Posterior cingulate gyrus (tissue), 11 donors: Measurements from ENCODE around the gene CAPZB.
A peak's percentile ranks its signal among the peaks of the same experiment; 100 is the strongest.

ENCODE experiments used
- DNase-seq, 10 donors: peaks; one replicate each; pipeline versions ENCODE4 v3.0.0 to v3.0.0-alpha.2; 2020 to 2021; ENCODE audit warnings: mixed read lengths in 3 of 10
- intact Hi-C: fragments of 100-400 bp; cut with DNase I; formaldehyde crosslinking; loops from one replicate; pipeline ENCODE4 v1.15.1; 2023

CAPZB gene

DNA sequence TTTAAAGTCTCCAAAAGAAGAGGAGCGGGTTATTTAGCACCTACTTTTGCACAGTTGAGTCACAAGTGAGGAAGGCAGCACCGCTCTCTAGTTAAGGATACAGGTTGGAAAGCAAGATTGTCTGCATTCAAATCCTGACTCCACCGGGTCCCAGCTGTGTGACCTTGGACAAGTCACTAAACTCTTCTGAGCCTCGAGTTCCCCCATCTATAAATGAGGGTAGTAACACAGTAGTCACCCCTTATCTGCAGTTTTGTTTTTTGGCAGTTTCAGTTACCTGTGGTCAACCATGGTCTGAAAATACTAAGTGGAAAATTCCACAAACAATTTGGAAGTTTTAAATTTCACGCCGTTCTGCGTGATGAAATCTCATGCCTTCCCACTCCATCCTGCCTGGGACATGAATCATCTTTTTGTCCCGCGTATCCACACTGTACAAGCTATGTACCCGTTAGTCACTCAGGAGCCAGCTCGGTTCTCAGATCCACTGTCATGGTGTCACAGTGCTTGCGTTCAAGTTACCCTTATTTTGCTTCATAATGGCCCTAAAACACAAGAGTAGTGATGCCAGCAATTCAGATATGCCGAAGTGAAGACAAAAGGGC is 49.4 kb downstream of the CAPZB start:
- peak in 1 of 10 donors; percentile 59 for DNase-seq
- intact Hi-C loops = no loop called here

DNA sequence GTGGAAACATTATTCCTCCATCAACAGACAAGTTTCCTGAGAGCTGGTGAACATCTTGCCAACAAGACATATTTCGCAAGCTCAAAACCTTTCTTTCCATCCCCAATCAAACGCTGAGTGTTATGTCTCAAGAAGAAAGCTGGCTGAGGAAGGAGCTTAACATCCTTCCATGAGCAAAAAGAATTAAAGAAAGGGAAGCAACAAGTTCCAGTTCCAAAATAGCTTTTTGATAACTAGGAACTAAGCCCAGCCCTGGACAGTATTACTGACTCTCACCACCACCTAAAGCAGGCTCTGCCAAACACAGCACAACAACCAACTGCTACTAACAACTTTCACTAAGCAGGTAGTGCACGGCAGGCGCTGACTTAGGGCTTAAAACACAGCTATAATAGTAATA is 50.2 kb downstream of the CAPZB start:
- DNase-seq = no peak

DNA sequence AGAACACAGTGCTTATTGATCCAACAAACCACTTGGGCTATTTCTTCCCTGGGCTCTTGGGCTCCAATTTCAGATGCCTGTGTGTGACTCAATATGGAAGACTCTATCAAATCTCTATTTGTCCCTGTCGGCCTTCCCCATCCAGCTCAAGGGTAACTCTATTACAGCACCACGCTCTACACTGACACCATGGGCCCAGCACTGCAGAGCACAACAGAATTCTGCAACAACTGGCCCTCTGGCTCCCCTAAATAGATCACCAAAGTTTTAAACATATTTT is 51.7 kb downstream of the CAPZB start:
- intact Hi-C loops = no loop called here
- DNase-seq = peak in 1 of 10 donors; percentile 39

More for the DNA sequence above, 50.2 kb downstream of the CAPZB start:
- intact Hi-C loops = no loop called here

DNA sequence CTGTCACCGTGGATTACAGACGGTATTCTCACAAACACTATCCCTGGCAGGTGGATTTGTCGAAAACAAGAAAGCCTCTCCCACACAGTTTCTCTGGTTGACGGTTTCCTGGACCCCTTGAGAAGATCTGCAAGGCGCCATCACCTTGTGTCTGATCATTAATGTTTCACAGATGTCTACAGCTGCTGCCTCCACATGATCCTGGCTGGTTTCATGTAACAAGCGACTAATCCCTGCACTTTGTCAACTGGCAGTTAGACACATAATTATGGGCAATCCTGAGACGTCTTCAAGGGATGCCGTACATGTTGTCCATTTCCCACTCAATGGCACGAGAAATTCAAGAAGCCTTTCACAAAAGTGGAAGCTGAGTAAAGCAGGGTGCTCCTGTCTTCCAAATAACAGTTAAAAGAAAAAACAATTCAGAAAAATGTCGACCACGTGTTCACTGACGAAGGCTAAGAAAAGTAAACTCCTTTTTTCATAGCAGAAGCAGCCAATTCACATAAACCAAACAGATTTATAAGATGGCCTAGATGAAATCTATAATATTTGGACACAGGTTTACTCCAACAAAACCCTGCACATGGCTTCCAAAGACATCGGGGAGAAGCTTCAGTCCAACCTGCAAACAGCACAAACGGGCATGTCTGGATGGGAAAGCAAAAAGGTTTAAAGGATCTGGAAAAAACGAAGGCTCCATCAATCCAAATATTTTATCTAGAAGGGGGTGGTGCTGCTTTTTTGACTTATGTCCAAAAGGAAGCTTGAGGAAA is 52.2 kb downstream of the CAPZB start:
- no peak for DNase-seq
- intact Hi-C loops = no loop called here

DNA sequence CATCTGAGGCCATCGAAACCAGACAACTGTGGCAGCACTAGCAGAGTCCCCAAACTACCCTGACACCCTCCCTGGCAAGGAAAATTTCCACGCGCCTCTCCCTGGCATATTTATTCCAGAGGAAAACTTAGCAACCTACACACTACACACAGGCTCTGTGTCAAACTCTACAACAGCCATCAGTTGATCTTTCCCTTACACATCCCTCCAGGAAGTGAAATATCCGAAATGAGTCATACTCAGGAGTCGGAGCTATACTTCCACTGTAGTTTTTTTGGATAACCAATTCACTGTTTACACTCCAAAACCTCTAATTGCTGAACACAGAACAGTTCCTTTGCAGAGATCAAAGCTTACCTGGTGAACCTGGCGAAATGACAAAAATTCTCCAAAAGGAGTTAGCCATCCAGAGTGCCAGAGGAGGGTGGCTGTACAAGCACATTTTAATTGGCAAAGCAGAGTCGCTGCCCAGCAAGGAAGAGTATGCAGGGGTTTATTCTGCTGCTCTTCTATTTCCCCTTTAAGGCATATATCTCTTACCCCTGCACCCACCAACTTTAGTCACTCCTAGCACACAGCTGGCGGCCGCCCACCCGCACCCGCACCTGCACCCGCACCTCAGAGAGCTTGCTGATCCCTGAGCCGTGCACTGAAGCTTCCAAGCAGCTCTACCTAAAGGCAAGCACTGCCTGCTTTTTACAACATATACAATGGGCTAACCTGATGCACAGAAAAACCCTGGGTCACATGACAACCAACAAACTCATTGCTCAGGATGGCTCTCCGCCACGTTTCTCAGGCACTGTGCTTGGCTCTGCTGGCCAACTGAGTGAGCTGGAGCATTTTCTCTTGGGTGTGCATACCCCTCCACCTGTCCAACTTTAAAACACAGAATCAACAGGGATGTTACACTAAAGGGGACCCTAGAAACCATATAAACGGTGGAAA is 54.9 kb downstream of the CAPZB start:
- intact Hi-C loops = no loop called here
- peak in 1 of 10 donors; percentile 54 for DNase-seq

DNA sequence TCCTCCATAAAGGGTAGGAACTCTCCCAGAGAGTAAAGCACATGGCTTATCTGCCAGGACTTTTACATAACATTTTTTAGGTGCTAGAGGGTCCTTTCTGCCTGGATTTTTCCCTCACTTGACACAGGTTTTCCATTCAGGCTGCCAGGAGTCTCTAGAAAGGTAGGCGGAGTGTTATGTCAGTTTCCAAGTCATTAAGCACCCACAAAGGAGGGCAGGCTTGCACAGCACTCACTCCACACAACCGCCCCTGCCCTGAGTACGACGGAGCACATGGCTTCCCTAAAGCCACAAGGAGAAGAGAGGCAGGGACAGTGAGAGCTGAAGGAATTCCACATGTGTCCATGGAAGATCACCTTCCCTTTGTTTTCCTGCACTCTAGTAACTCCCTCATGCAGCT is 55.7 kb downstream of the CAPZB start:
- DNase-seq = peak in 1 of 10 donors; percentile 77
- intact Hi-C loops = no loop called here

DNA sequence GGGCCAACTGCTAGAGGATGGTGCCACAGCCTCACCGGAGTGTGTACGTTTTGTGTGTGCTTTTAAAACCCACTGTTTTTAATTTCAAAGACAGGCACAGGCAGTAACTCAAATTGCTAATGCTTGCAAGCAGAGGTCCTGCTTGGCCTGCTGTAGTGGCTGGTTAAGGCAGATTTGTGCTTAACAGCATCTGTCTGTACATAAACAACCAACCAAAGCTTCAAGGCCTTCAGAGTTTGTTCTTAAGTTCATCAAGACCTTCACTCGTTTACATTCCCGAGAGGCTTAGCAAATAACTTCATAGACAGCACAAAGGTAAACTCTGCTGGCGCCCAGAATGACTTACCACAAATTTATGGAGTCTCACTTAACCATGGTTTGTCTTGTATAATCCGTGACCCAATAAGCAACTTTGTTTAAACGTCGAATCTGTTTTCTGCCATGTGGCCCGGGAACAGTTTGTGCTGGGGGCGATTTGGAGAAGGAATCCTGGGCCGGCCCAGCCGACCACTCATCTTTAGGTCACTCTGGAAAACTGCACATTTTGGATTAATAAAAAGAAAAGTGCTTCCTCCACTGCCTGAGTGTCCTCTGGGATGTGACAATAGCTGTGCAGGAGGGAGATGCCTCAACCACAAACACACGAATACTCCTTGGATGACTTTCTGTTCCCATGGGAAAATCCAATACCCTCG is 58.1 kb downstream of the CAPZB start:
- intact Hi-C loops = no loop called here
- DNase-seq = peak in 1 of 10 donors; percentile 25

DNA sequence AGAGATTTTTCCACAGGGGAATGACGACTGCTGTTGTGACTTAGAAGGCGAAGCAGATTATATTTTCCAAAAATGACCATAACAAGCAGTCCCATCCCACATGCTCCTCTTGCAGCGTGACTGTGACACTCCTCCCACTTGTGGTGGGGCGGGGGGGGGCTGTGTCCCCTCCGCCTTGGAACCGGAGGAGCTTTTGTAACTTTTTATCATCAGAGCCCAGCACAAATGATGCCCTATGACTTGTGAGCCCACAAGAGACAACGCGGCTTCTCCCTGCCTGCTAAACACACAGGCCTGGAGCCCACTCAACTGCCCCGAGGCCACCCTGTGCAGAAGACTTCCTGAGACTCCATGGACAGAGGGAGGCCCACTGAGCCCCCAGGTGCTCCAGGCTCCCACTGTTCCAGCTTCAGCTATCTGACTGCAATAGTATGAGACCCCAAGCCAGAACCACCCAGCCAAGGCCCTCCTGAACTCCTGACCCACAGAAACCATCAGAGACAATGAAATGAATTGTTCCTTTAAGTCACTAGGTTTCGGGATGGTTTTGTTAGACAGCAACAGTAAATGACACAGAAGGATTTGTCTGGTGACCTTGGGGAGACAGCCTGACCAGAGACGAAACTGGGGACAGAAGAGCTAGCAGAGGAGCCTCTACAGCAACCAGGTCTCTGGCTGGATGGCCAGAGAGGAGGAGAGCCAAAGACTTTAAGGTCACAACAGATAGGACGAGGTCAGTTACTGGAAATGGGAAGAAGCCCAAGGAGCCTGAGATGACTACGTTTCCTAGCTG is 58.8 kb downstream of the CAPZB start:
- DNase-seq = peak in 1 of 10 donors; percentile 12
- intact Hi-C loops = no loop called here

DNA sequence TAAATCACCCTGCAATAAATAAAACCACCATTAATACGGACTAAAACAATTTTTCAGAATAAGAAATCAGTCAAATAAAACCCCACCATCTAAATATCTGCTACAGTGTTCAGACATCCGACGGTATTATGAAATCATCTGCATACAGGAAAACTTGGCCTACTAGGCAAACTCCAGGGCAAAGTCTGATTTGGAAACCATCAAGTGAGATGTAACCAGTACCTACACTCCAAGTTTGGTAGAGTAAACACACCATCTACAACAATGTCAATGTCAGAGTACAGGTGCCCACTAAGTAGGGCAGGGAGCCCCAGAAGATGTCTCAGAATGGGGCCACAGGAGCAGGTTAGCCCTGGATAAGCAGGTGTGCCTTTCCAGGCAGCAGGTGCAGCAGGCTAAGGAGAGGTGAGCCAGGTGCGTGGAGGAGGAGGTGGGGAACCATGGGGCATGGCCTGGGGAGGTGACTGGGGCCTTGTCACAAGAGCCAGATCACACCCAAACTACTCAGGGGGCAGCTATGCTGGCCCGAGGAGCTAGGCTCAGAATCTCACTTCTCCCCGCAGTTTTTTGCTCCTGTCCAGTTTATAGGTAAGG is 59.6 kb downstream of the CAPZB start:
- intact Hi-C loops = no loop called here
- no peak for DNase-seq

DNA sequence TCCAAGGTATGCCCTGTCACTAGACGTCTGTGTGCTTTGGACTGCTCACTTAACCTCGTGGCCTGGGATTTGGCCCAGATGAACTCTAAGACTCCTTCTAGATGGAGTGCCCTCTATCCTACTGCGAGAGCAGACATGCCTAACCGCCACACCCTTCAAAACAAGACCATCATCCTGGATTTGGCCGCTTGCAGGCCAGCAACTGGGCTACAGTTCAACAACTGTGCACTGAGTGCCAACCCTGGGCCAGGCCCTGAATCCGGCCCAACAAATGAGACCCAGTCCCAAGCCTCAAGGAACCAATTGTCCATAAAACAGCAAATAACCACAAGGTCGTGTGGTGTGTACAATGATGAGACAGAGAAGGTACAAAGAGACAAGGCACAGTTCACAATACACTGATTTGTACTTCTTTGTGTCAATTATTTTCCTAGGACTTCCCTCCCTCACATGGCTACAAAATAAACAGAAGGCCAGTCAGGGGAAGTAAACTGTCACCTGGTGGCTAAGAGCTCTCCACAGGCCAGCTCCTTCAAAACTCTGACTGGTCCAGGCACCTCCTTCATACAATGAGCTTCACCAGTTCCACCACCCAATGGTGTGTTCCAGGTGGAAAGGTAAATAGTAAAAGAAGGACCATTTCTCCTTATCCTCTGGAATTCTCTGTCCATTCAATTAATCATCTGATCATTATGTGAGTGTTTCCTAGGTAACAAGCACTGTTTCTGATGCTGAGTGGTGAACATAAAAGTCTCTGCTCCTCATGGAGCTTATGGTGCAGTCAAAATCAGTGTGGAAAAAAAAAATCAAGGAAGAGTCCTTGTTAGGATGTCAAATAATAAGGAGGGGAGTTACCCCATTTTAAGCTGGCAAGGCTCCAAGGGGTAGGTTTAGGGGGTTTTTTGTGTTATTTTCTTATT is 60.4 kb downstream of the CAPZB start:
- intact Hi-C loops = no loop called here
- peak in 2 of 10 donors; percentile 50 to 85 for DNase-seq

DNA sequence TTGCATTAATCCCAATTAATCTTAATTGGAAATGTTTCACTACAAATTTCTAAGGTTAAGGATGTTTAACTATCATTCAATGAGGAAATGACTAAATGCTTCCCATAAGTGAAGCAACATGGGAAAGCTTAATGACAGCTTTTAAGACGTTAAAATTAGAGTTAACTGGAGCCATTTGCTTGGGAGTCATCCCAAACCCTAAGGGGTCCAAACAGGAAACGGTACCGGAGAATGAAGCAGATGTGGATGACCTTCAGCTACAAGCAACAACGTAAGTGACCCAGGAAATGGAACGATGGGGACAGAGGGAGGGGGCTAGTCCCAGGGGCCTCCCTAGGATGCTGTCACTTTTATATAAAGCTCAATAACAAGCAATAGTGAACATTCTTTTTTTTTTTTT is 62.2 kb downstream of the CAPZB start:
- intact Hi-C loops = no loop called here
- DNase-seq = no peak

DNA sequence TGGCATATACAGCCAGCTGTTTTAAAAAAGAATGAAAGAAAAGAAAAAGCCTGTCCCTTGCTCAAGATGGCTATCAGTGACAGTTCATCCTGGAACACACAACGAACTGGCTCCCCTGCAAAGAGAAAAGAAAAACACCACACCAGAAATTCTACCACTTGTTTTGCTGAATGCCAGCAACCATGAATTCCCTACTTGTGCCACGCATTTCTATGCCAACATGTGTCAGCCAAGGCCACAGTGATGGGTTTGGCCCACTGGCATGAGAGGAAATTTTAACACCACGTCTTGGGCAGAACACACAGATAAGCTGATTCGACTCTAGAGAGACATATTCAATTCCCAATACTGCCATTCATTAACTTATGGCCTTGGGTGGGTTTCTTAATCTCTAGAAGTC is 64.0 kb downstream of the CAPZB start:
- intact Hi-C loops = no loop called here
- DNase-seq = peak in 1 of 10 donors; percentile 12

DNA sequence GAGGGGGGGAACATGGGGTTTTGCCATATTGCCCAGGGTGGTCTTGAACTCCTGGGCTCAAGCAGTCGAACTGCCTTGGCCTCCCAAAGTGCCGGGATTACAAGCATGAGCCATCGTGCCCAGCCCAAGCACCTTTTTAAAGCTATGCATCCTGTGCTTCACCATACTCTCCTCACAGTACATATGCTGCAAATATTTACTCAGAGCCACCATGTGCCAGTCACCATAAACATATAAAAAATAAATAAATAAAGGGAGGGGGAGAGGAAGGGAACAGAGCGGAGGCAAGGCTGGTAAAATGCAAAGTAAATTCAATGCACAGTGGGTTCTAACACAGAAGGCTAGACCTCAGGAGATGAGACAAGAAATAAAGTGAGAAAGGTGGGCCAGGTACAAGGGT is 64.7 kb downstream of the CAPZB start:
- DNase-seq = peak in 1 of 10 donors; percentile 20
- intact Hi-C loops = no loop called here

DNA sequence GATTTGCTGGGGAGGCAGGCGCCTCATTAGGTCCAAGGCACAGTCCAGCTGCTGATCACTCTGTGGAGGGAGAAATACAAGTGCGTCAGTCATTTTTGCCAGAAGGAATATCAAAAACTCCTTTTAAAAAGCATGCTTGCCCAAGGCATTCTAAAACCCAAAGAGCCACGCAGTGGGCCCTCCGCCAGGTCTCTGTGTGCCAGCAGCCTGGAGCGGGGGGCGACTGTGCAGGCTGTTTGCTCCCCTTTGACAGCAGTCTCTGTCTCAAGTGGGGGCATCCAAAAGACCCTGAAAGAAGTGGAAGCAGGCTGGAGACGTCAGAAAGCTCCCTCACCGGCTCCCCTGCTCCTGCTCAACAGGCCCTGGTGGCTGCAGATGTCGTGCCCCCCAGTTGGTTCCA is 65.6 kb downstream of the CAPZB start:
- DNase-seq = peak in 1 of 10 donors; percentile 57
- intact Hi-C loops = no loop called here

DNA sequence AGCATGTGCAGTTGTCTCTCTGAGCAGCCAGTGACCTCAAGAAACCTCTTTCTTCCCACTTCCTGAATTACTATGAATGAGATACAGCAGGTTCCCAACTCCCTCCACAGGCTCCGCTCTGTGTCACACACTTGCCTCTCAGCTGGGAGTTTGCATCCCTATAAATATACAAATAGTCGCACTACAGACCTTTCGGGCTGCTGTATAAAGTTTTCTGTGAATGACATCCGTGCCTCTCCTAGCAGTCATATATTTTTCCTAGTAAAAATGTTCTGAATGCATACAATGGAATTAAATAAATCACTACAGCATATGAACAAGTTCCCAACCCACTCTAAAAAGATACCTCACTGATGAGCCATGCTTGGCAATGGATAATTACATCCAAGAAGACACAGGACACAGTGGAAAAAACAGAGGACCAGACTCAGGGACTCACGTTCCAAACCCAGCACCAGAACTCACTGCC is 66.8 kb downstream of the CAPZB start:
- peak in 1 of 10 donors; percentile 64 for DNase-seq
- intact Hi-C loops = no loop called here

DNA sequence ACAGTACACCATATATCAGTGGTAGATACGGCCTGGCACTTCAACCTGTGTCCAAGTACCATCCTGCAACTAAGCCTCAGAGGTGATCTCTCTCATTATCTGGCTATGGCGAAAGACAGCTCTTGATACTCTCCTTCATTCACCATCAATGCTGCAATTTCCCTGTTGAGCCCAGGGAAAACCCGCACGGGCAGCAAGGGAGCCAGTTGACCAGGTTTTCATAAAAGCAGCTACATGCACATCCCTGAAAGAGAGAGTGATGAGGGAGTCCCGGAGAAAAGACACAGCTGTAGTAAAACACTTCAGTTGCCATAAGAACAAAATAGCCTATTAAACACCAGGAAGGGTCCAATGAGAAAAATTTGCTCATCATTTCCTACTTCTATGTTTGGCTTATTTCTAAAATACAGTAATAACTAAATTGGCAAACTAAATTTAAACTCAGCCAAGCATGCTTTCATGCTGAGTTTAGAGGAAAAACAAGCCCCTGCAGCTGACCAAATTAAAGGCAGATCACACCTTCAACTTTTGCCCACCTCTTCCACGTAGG is 68.3 kb downstream of the CAPZB start:
- no peak for DNase-seq
- intact Hi-C loops = no loop called here

DNA sequence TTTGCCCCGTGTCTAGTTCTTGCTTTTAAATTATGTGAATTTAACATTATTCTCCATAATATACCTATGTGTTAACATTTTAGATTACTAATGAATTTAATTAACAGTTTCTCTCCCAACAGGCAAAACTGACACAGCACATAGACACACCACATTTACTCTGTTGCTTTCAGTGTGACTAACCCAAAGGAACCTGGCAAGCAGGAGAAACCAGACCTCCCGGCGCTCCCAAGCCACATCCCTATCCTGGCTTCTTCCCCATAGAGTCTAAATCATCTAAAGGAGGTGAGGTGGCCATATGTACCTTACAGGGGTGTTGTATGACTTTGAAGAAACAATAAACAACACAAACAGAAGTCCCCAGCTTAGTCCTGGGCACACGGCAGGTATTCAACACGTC is 69.2 kb downstream of the CAPZB start:
- intact Hi-C loops = no loop called here

DNA sequence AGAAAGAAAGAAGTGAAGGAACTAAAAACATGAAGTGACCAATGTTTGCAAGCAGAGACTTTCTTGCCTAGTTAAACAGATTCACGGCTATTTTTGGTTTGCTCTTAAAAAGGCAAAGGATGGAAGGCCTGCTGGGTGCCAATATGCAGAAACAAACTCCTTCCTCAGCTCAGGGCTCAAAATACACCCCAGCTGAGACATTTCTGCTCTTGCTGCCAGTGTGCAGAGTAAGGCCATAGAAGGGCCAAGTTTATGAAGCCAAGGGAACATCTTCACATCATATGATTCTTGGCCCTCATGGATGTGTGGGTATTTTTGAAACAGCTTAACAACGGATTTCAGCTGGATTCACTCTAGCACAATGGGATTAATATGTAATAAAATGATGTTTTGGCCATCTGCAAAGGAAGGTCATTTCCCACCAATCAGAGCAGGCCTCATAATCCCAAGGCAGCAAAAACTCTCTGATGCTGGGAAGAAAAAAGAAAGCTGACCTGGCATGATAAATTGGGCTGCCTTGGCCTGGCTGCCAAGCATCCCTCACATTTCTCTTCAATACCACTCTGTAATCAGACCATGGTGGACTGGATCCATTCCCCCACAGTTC is 70.7 kb downstream of the CAPZB start:
- DNase-seq = peak in 1 of 10 donors; percentile 67
- intact Hi-C loops = no loop called here

More for the DNA sequence above, 69.2 kb downstream of the CAPZB start:
- DNase-seq = no peak
